Loucy (cell line): ENCODE measurements around the gene C19orf25.

Experiments
- EZH2phosphoT487 ChIP-seq: fragments of 200-600 bp; IDR thresholded peaks from 2 replicates; pipeline ENCODE4 v1.6.1; 2018; ENCODE audit warnings: antibody characterized with exemption, mild to moderate bottlenecking, moderate library complexity, borderline replicate concordance
- TF ChIP-seq, protein P1 (sequence below): fragments of 200-600 bp; sonication (generic); conservative IDR thresholded peaks from 2 replicates; pipeline ENCODE4 v1.5.1; 2014; ENCODE audit warnings: mild to moderate bottlenecking, antibody characterized with exemption, low read length

DNA sequence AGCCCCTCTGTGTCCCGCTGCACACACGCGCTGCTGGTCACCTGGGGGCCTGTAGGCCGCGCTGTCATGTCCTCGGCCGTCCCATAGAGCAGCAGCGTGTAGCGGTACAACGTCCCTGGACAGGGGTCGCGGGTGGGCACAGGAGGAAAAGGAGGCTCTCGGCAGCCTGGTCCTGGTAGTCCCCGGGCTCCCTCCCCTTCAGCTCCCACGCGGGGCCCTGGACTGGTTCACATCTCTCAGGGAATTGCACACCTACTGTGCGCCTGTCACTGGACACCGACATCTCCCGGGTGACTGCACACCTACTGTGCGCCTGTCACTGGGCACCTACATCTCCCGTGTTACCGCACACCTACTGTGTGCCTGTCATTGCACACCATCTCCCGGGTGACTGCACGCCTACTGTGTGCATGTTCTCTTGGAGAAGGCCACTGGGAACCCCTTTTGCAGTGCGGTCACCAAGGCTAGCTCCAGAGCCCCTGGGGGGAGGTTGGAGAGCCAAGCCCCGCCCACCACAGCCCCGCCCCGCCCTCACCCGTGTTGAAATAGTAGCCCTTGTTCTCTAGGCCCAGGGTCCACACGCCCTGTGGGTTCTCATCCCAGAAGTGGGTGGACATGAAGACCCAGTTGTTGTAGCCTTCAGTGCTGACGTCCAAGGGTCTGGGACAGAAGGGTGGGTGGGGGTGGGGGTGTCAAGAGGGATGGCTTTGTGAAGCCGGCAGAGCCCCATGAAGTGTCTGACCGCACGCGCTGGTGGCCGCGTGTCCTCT, 3.5 kb upstream of the C19orf25 start:
- no peak for TF ChIP-seq EZH2phosphoT487
- TF ChIP-seq, protein P1, sequence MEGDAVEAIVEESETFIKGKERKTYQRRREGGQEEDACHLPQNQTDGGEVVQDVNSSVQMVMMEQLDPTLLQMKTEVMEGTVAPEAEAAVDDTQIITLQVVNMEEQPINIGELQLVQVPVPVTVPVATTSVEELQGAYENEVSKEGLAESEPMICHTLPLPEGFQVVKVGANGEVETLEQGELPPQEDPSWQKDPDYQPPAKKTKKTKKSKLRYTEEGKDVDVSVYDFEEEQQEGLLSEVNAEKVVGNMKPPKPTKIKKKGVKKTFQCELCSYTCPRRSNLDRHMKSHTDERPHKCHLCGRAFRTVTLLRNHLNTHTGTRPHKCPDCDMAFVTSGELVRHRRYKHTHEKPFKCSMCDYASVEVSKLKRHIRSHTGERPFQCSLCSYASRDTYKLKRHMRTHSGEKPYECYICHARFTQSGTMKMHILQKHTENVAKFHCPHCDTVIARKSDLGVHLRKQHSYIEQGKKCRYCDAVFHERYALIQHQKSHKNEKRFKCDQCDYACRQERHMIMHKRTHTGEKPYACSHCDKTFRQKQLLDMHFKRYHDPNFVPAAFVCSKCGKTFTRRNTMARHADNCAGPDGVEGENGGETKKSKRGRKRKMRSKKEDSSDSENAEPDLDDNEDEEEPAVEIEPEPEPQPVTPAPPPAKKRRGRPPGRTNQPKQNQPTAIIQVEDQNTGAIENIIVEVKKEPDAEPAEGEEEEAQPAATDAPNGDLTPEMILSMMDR, result no peak
